HTERT RPE-1 (cell line): ENCODE results near the gene ADAMTS9.

Source experiments
- in situ Hi-C: fragments of 300-500 bp; cut with MboI; formaldehyde crosslinking; loops from 4 replicates; pipeline ENCODE4 v1.14.3; 2020; ENCODE audit warnings: low sequenced_read_pairs

Gene ADAMTS9

DNA sequence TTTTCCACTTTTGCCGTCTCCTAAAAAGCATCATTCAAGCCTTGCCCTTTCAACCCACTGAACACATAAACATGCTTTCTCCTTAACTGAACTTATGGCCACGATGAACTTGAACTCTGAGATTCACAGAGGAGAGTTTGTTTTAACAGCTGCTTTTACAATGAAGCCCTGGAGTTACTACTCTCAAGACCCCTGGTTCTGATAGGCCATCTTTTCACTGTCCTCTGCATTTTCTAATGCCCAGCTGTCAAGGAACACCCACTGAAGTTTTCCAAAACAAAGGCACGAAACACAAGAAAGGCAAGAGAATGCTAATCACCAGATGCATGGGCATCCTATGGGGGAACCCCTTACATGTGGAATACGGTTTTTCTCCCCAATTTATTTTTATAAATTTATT, 100.8 kb downstream of the ADAMTS9 start:
- in situ Hi-C loops, result no loop called here

DNA sequence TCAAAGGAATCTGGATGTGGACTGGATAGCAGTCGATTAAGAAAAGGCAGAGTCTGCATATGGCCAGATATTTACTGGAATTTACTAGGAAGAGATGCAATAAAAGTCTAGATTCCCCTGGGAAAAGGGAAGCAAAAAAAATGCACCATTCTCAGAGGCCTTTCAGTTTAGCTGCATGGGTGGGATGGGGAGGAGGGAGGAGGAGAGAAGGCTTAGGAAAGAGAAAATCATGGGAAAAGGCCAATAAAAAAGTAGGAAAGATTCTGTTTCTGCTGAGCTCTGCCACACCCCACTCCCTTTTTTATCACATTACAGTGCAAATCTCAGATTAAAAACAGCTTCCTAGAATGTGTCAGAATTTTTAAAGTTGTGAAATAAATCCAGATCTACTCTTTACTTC, 103.6 kb downstream of the ADAMTS9 start:
- in situ Hi-C loops, result no loop called here

DNA sequence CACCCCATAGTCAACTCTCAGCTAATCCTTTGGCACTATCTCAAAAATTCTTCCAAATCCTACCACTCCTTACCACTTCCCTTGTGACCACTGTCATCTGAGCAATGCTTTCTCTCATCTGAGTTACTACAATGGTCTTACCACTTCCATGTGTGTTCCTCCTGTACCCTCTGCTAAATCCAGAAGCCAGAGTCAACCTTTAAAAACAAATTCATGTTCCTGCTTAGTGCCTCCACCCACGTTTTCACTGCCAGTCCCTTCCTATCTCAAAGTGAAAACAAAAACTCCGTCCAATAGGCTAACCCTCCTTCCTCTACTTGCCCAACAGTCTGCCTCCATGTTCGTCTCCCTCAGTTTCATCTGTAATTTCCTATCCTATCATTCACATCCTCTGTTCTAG, 109.0 kb downstream of the ADAMTS9 start:
- in situ Hi-C loops, result no loop called here

DNA sequence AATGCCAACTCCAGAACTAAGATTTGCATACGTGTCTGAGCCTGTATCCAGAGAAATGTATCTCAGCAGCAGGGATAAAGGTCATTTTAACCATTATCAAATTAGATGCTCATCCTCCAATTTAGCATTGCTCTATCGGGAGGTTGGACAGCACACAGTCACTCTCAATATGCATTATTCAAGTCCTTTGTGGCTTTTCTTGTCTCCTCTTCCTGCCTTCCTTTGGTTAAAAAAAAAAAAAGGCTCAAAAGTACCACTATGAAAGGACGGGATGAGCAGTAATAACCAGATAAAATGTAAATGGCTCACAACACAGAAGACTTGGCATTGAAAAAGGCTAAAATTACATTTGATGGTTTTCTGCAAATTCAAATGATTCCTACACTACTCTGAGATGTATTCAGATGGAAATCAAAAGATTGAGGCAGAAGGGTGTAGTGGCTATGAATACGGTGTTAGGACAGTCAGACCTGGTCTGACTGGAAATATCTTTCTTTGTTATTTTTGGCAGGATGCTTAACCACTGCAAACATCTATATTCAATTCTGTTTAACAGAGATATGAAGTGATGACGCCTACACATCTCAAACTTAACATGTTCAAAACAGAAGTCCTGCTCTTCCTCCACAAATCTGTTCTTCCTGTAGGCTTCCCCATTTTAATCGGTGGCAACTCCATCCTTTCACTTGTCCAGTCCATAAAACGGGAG, 109.6 kb downstream of the ADAMTS9 start:
- in situ Hi-C loops, result no loop called here

DNA sequence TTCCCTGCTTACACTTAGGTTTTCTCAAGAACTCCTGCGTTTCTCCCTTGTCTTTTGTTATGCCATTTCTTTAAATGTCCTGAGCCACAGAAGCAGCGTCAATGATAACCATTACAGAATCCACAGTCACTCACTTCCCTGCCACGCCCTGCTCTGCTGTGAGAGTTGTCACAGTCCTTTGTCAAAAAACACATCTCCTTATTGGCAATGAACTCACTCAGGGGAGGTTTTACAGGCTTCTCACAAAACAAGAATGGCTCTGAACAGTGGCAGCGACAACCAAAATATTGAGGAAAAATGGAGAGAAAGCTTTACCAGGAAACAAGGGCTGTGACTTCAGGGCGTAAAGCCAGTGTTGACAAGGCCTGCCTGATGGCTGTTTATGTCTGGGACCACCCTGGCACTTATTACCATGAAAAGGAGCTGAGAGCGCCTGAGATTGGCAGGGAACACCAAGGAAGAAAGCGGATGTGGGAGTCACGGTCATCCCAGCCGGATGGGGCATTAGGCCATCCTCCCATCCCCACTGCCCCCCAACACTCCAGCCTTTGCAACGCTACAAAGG, 111.5 kb downstream of the ADAMTS9 start:
- in situ Hi-C loops, result no loop called here

DNA sequence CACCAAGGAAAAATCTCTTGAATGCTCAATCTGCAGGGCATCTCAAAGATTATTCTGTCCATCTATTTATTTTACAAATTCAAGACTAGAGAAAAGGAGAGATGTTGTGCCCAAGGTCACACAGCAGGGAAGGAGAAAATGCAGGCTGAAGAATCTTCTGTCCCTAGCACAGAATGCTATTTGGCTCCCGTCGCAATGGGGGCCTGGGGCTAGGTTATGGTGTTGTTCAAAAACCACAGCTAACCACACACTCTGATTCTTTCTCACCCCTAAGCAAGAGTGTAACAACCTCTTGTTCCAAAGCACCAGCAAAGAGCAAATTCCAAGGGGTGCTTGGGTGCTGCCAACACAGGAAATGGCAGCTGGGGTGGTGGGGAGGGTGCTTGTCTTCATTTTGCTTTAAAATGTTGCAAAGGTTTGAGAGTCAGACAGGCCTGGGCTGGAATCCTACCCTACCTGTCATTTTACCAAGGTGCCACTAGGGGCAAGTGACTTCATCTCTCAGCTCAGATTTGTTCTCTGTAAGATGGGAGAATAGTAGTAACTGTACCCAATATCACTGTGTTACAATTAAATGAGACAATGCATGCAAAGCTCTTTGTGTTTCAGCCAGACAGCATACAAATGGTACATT, 112.5 kb downstream of the ADAMTS9 start:
- in situ Hi-C loops, result no loop called here

DNA sequence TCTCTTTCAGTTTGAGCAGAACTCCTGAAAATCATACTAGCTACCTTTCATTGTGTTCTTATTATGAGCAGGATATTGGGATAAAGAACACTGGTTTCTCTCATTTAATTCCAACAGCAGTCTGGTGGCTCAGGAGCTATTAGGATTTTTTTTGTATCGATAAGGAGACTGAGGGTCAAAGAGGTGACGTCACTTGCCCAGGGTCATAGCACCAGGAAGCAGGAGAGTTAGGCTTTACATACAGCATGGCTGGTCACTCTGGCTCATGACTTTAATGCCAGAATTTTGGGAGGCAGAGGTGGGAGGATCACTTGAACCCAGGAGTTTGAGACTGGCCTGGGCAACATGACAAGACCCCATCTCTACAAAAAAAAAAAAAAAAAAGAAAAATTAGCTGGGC, 113.6 kb downstream of the ADAMTS9 start:
- in situ Hi-C loops, result no loop called here

DNA sequence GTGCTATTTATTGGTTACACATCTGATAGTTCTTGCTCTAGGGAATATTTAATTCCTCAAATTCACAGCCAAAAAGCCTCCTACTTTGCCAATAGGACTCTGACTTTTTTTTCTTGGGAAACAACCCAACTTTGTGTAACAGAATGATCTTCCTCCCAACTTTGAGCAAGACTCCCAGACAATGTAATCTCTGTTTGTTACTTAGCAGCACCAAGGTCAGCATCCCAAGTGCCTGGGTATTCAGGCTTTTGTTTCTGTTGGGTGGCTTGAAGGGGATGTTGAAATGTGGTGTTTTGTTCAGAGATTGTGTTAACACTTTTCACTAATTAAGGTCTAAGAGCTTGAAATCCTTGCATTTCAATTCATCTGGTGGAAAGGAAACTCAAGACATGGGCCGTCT, 115.8 kb downstream of the ADAMTS9 start:
- in situ Hi-C loops, result no loop called here

DNA sequence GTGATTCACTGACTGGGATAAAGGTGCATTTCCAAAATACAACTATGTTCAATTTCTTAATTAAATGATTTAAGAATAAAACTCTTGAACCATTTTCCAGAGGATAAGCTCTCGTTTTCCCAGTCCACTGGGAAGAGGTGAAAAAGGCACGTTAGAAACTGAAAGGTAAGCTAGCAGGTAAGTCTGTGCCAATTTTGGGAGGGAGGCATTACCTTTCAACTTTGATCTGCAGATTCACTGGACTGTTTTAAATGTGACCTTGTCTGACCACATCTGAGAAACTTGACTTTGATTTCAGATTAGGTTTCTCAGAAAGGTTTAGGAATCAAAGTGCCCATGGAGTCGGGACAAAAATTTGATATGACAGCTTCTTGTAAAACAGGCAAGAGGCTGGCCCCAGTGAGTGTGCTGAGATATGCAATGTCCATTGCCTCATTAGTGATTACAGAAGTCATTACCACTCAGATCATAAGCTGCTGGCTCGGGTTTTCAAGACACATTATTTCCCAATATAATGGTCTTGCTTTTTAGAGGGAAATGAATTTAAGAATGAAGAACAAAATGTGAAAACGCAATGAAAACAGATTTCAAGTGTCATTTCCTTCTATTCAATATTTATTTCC, 118.8 kb downstream of the ADAMTS9 start:
- in situ Hi-C loops, result no loop called here

DNA sequence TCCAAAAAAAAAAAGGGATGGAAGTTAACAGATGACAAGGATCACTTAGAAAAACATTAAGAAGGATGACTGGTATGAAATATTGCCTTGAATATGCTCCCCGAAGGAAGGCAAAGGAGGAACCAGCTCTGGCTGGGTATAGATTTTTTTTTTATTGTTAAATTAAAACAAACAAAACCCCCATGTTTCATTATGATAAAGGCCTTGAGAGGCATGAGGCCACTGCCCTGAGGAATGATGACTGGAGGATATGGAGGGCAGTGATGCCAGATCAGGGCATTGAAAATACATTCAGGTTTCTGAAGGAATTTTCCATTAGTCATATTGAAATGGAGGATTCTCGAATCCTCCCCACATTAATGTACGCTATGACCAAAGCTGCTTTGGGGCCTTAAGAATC, 120.9 kb downstream of the ADAMTS9 start:
- in situ Hi-C loops, result no loop called here

DNA sequence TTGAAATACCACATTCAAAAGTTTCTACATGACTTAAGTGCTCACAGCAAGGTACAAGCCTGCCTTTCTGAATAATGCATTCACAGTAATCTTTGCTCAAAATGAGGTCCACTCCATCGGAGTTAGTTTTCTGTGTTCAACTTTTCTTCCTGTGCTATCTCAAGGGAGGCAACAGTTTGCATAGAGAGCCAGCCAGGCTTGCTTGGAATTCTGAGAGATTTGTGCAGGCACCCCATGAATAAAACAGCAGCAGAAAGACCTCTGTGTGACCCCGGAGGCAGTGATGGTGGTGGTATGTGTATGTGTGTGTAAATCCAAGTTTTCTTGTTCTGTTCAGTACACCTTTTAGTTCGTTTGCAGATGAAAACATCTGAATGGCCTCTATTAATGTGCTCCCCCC, 124.0 kb downstream of the ADAMTS9 start:
- in situ Hi-C loops, result no loop called here

DNA sequence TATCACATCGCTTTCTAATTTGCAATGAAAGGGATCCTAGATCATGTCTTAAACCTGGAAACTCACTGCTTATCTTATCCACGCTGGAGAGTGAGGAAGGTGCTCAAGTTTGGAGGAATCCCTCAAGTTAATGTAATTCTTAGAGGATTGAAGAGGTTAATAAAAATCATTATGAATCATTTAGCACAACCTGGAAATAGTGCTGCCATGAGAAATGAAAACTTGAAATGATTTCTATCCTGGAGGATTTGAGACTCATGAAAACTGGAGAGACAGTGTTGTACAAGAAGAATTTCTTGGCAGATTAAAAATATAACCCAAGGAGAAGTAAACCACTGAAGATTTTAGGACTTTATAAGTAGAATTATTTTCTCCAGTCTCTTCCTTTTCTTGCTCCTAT, 125.9 kb downstream of the ADAMTS9 start:
- in situ Hi-C loops, result no loop called here

DNA sequence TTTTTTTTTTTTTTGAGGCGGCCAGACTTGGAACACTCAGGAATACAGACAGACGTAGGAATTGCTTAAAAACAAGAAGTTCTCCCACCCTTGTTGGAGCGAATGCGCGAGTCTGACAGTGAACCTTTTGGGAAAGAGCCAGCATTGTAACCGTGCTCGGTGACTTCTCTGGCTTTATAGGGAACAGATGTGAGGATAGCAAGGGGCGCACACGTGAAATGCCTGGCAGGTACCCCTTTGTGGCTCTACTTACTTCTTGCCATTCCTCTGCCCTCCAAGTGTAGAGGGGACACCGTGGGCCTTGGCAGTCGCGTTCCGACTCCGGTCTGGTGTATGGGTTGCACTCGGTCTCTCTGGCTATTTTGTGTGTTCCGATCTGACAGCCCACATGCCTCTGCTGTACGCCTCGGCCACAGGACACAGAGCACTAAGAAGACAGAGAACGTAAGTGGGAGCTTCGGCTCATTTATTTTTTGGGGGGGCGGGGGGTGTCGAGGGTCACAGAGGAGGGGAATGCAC, 126.4 kb downstream of the ADAMTS9 start:
- in situ Hi-C loops, result no loop called here

DNA sequence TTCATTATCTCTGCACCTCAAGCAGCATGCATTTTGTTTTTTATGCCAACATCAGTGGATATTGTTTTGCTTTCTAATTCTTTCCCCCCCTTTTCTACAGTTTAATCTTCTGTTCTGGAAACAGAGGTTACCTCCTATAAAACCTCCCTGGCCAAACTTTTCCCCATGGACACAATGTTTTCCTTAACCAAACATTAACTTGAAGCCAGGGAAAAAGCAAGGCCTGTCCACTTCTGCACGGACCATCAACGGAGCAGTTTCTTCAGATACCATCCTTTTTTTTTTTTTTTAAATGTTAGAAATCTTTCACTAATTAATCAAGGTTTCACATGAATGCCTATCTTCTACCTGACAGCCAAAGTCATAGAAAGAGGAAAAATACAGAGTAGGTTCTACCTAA, 127.0 kb downstream of the ADAMTS9 start:
- in situ Hi-C loops, result no loop called here

DNA sequence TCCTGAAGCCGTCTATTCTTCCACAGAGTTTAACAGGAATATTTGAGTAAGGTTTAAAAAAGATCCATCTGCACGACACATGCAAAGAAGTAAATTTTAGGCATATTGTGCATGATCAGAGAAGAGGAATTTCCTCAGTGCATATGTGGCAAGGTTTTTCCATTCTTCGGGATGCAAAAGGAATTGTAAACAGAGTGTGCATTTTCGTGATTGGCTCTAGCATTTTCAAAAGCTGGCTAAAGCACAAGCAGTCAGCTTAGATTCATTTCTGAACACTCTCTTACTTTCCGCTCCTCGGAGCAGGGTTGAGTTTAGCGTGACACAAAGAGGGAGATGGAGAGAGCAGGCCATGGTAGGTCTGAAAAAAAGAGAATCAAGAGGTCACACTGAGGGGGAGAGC, 128.2 kb downstream of the ADAMTS9 start:
- in situ Hi-C loops, result no loop called here

DNA sequence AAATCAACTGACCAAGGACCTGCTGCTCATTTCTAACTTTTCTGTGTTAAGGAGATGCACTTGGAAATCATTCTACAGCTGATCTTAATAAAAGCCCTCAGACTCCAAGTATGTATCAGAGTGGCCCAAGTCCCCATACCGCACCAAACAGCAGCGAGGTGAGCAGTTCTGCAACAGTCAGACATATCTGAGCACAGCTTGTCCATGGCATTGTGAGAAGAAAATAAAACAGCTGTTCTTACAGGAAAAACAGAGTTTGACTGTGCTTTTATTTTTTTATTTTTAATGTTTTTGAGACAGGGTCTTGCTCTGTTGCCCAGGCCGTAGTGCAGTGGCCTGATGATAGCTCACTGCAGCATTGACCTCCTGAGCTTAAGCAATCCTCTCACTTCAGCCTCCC, 131.8 kb downstream of the ADAMTS9 start:
- in situ Hi-C loops, result no loop called here

DNA sequence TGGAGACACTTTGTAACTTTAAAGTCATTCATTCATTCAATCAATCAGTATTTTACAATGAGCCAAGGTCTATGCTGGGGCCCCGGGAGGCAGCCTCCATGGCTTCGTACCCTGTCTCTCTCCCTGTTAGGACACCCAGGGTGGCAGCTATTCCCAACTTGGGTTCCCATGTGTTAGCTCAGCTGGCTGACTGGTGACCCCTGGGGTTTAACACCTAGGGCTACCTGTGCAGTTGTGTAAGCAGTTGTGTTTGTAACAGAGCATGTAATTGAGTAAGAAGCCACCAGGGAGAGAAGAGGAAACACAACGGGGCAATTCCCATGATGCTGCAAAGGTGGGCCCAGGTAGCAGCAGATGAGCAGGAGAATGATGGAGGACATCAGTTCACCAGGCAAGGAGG, 132.4 kb downstream of the ADAMTS9 start:
- in situ Hi-C loops, result no loop called here

DNA sequence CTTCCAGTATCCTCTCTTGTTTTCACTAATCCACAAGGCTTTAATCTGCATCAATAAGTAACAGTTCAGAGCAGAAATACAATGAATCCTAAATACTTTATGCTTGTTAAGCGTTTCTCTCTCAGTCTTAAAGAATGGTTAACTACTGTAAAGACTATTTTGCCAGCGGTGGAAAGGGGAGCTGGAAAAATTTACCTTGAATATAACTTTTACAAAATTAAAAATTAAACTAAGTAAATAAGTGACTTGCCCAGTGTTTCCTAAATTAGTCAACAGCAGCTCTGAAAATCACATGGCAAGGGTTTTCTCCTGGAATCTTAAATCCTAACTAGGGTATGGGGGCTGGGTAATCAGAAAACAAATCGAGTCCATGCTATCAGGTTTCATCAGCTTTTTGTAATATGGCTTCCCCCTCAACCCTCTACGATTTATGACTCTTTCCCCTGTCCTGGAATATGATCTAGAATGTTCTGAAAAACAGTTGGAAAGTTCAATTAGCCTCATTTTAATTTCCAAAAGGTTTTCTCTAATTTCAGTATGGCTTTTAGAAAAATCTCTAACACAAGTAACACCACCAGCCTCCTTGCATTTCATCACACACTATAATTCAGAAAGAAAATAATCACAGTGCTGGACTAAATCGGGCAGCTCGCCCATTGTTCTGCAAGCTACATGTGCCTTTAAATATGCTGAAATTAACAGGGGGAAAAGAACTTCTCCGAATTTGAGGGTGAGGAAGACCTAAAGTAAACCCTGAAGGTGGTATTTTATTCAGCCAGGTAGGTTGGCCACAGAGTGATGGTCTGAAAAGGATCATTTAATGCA, 133.5 kb downstream of the ADAMTS9 start:
- in situ Hi-C loops, result no loop called here

DNA sequence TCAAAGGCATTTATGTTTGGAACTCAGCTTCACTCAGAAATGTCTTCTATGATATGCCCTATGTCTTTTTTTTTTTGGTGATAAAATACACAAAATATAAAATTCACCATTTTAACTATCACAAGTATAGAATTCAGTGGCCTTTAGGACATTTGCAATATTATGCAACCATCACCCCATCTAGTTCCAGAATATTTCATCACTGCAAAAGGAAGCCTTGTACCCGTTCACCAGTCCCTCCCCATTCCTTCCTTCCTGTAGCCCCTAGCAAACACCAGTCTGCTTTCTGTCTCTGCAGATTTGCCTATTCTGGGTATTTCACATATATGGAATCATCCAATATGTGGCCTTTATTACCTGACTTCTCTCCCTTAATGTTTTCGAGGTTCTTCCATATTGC, 134.8 kb downstream of the ADAMTS9 start:
- in situ Hi-C loops, result no loop called here

DNA sequence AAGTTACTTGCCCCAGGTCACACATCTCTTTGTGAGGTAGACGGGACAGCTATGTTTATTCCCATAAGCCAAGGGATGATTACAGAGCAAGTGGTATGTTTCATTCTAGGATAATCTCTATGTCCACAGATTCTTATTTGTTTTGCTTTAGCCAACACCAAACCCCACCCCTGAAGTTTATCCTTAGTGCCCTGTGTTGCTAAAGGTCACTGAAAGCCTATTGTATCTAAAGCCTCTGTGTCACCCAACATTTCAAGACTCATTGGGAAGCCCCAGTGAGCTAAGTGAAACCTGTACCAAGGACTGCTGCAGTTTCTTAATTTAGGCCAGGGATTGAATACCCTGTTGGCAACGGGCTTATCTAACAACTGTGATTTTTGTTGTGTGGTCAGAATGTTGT, 135.6 kb downstream of the ADAMTS9 start:
- in situ Hi-C loops, result no loop called here

DNA sequence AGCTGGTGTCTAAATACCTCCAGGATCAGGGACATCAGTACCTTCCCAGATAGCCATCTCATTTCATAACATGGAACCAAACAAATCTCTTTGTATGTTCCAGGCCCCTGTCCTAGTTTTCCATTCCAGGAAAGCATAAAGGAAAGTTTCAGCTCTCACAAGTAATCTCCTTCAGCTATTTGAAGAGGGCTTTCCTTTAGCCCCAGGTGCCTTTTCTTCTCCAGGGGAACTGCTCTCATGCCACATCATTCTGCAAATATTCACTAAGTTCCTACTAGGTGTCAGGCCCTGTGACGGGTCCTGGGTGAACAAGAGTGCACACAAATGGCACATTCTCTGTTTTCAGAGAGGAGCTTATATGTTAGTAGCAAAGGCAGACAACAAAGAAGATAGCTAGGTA, 136.1 kb downstream of the ADAMTS9 start:
- in situ Hi-C loops, result no loop called here
